HEK293T (cell line): ENCODE measurements around the gene GPR39.

Experiments used
- ARNT ChIP-seq: fragments of 450-650 bp; IDR thresholded peaks from 2 replicates; pipeline ENCODE4 v1.6.1; 2017; ENCODE audit warnings: mild to moderate bottlenecking
- BHLHE40 ChIP-seq: fragments of 450-650 bp; IDR thresholded peaks from 2 replicates; pipeline ENCODE4 v1.6.1; 2016; ENCODE audit warnings: mild to moderate bottlenecking, moderate library complexity, borderline replicate concordance
- CTBP1 ChIP-seq: fragments of 450-650 bp; IDR thresholded peaks from 2 replicates; pipeline ENCODE4 v1.6.1; 2016; ENCODE audit warnings: borderline replicate concordance
- FOXA1 ChIP-seq: fragments of 450-650 bp; IDR thresholded peaks from 2 replicates; pipeline ENCODE4 v1.6.1; 2016; ENCODE audit warnings: mild to moderate bottlenecking
- FOXK2 ChIP-seq: fragments of 450-650 bp; IDR thresholded peaks from 2 replicates; pipeline ENCODE4 v1.6.1; 2016; ENCODE audit warnings: mild to moderate bottlenecking
- FOXM1 ChIP-seq: fragments of 450-650 bp; IDR thresholded peaks from 2 replicates; pipeline ENCODE4 v1.6.1; 2017; ENCODE audit warnings: mild to moderate bottlenecking, borderline replicate concordance
- LEF1 ChIP-seq: fragments of 450-650 bp; IDR thresholded peaks from 2 replicates; pipeline ENCODE4 v1.6.1; 2017; ENCODE audit warnings: mild to moderate bottlenecking, borderline replicate concordance
- SP1 ChIP-seq: fragments of 450-650 bp; IDR thresholded peaks from 2 replicates; pipeline ENCODE4 v1.6.1; 2017
- SUZ12 ChIP-seq: fragments of 450-650 bp; IDR thresholded peaks from 2 replicates; pipeline ENCODE4 v1.6.1; 2016; ENCODE audit warnings: mild to moderate bottlenecking

GRCh38 chr2:132584976-132585817 is 168.6 kb downstream of the GPR39 start:
- TF ChIP-seq SUZ12 (no peak), BHLHE40 (no peak), FOXK2 (no peak), CTBP1 (no peak), FOXM1 (no peak), LEF1 (no peak), ARNT (no peak), SP1 (no peak), FOXA1 (no peak)
